Left lung (tissue), 10 donors: ENCODE data around the gene TTLL5. TPM values are rescaled to one million over a fixed set of nuclear protein-coding genes. Genes with fewer than 3 reads are reported as not detected.

Experiments
- ATAC-seq: fragments of 200-7000 bp; cut with Tn5 transposase; one replicate; pipeline ENCODE4 v1.9.1; 2020; ENCODE audit warnings: moderate library complexity
- DNase-seq, 4 donors: peaks; one replicate each; pipeline ENCODE4 v3.0.0-alpha.2; 2013 to 2020
- H3K27ac ChIP-seq, 2 donors: fragments of 200-600 bp; sonication (generic) in 1 of 2; one replicate each; pipeline versions ENCODE4 v1.5.0 to v1.8.0; 2020 to 2021
- H3K27me3 ChIP-seq, 2 donors: fragments of 200-600 bp; sonication (generic) in 1 of 2; one replicate each; pipeline versions ENCODE4 v1.5.0 to v1.8.0; 2020 to 2021
- H3K36me3 ChIP-seq, 2 donors: fragments of 200-600 bp; sonication (generic) in 1 of 2; one replicate each; pipeline versions ENCODE4 v1.5.0 to v1.8.0; 2020 to 2021
- H3K4me1 ChIP-seq, 2 donors: fragments of 200-600 bp; one replicate each; pipeline ENCODE4 v1.8.0; 2021
- H3K4me3 ChIP-seq, 2 donors: fragments of 200-600 bp; sonication (generic) in 1 of 2; one replicate each; pipeline versions ENCODE4 v1.5.0 to v1.8.0; 2020 to 2021; ENCODE audit warnings: mild to moderate bottlenecking in 1 of 2
- H3K9me3 ChIP-seq, 2 donors: fragments of 200-600 bp; sonication (generic) in 1 of 2; one replicate each; pipeline versions ENCODE4 v1.5.0 to v1.8.0; 2020 to 2021
- intact Hi-C, 2 donors: fragments of 100-400 bp; cut with DNase I; formaldehyde crosslinking; loops; one replicate each; pipeline versions ENCODE4 v1.11.2 to v1.14.2; 2022
- polyA plus RNA-seq, 6 donors: library from polyadenylated mRNA; unstranded; fragments of 120-200 nt; gene quantifications; one replicate each; pipeline ENCODE4 v1.2.1, GENCODE V29; 2013; ENCODE audit not compliant: insufficient read length in 6 of 6
- total RNA-seq, 2 donors: library from RNA; stranded (reverse); fragmentation: NEBNext Ultra II Directional; extraction: Animal tissue kit (Norgen Biotek cat#: 25700); gene quantifications; one replicate each; pipeline ENCODE4 v1.2.1, GENCODE V29; 2021
- TF ChIP-seq, protein P1 (sequence below), 2 donors: fragments of 200-600 bp; sonication (generic) in 1 of 2; IDR thresholded peaks; one replicate each; pipeline versions ENCODE4 v1.5.0 to v1.8.0; 2021; ENCODE audit warnings: antibody characterized with exemption in 2 of 2
- donor health status: DM: no; HTN: yes; CAD: no.
- donor health status: DM: no; HTN: no; CAD: no.

TTLL5 gene
- total and polyA plus RNA-seq, 8 donors, result 30.8 to 46.7 (median 42.1) TPM

DNA sequence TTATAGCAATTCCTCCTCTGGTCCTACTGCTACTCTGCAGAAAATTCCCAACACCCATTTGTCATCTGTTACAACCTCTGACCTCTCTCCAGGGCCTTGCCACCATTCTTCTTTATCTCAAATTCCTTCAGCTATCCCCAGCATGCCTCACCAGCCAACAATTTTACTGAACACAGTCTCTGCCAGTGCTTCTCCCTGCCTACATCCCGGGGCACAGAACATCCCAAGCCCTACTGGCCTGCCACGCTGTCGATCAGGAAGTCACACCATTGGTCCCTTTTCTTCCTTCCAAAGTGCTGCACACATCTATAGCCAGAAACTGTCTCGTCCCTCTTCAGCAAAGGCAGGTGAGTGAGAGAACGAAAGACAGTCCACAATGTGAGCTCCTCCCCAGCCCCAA lies 122.1 kb downstream of the TTLL5 start:
- TF ChIP-seq, protein P1, sequence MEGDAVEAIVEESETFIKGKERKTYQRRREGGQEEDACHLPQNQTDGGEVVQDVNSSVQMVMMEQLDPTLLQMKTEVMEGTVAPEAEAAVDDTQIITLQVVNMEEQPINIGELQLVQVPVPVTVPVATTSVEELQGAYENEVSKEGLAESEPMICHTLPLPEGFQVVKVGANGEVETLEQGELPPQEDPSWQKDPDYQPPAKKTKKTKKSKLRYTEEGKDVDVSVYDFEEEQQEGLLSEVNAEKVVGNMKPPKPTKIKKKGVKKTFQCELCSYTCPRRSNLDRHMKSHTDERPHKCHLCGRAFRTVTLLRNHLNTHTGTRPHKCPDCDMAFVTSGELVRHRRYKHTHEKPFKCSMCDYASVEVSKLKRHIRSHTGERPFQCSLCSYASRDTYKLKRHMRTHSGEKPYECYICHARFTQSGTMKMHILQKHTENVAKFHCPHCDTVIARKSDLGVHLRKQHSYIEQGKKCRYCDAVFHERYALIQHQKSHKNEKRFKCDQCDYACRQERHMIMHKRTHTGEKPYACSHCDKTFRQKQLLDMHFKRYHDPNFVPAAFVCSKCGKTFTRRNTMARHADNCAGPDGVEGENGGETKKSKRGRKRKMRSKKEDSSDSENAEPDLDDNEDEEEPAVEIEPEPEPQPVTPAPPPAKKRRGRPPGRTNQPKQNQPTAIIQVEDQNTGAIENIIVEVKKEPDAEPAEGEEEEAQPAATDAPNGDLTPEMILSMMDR (IDR thresholded peaks at IDR 0.05), result no peak
- no peak overlapping the region for H3K4me3 ChIP-seq
- intact Hi-C loops, result loop anchor here in 1 of 2 donors (10.0 kb wide), 1 partner anchor 68 kb away; no protein-coding TSS in a partner anchor
- no peaks in the 10 kb centered on the region for H3K4me1 ChIP-seq
- no peak overlapping the region for H3K27ac ChIP-seq
- DNase-seq, result no peak
- peaks cover 0 to 2% of the 10 kb centered on the region in 2 donors for H3K9me3 ChIP-seq
- ATAC-seq, result no peak
- H3K27me3 ChIP-seq, result no peaks in the 10 kb centered on the region
- H3K36me3 ChIP-seq, result peaks cover 0 to 60% of the 10 kb centered on the region in 2 donors

DNA sequence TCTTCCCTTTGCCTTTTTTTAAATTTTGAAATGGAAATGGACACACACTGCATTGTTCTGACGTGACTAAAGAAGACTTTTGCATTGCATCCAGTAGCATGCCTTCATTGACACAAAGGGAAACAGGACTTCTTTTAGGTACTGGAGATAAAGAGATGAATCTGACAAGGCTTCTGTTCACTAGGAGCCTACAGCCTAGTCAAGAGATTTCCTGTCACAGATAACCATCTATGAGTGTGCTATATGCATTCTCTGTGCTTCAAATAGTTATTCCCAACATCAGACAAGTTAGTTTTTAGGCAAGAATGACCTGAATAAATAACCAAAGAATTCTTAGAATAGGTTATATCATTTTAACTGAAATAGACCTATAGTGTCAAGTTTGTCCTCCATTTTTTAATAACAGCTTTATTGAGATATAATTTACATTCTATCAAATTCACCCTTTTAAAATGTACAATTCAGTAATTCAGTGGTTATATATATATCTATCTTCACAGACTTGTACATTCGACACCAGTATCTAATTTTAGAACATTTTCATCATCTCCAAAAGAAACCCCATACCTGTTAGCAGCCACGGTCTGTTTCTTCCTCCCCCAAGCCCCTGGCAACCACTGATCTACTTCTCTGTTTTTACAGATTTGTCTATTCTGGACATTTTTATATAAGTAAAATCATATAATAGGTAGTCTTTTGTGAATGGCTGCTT lies 122.7 kb downstream of the TTLL5 start:
- Histone ChIP-seq H3K4me3 (no peak overlapping the region), H3K36me3 (peaks cover 0 to 60% of the 10 kb centered on the region in 2 donors), H3K9me3 (peaks cover 0 to 6% of the 10 kb centered on the region in 2 donors), H3K27me3 (no peaks in the 10 kb centered on the region), H3K27ac (no peak overlapping the region), H3K4me1 (no peaks in the 10 kb centered on the region)
- DNase-seq (no peak), ATAC-seq (no peak)
- intact Hi-C loops, result loop anchor here in 1 of 2 donors (10.0 kb wide), 1 partner anchor 69 kb away; no protein-coding TSS in a partner anchor
- TF ChIP-seq, protein P1 (IDR thresholded peaks at IDR 0.05), result no peak

DNA sequence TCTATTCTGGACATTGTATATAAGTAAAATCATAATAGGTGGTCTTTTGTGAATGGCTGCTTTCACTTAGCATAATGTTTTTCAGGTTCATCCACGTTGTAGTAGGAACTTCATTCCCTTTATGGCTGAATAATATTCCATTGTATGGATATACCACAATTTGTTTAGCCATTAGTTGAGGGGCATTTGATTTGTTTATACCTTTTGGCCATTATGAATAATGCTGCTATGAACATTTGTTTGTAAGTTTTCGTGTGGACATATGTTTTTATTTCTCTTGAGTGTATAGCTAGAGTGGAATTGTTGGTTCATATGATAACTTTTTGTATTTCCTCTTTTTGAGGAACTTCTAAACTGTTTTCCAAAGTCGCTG lies 123.3 kb downstream of the TTLL5 start:
- H3K9me3 ChIP-seq, result peaks cover 0 to 10% of the 10 kb centered on the region in 2 donors
- TF ChIP-seq, protein P1 (IDR thresholded peaks at IDR 0.05), result no peak
- ATAC-seq (no peak), DNase-seq (no peak)
- H3K27me3 ChIP-seq, result no peaks in the 10 kb centered on the region
- H3K4me1 ChIP-seq, result no peaks in the 10 kb centered on the region
- no peak overlapping the region for H3K4me3 ChIP-seq
- intact Hi-C loops, result loop anchor here in 1 of 2 donors (10.0 kb wide), 1 partner anchor 69 kb away; no protein-coding TSS in a partner anchor
- H3K27ac ChIP-seq, result no peak overlapping the region
- peaks cover 0 to 60% of the 10 kb centered on the region in 2 donors for H3K36me3 ChIP-seq

DNA sequence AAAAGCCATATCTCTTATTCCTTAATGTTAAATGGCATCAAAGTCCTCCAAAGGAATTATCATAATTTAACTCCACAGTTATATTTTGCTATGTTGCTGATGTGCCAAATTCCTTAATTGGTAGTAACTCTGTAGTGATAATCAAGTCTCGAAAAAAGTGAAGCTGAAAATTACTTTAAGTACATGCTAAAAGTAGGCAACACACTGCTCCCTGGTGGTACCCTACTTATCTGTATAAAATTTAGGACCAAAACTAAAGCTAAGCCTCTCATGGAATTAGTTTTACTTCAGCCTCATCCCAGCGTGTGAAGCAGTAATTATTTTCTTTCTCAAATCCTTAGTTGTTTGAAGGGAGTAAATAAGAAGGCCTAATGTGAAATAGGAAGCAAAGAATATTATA lies 132.8 kb downstream of the TTLL5 start:
- DNase-seq (peak in 1 of 4 donors; percentile 33), ATAC-seq (peak; percentile 41)
- Histone ChIP-seq H3K4me1 (no peaks in the 10 kb centered on the region), H3K27me3 (no peaks in the 10 kb centered on the region), H3K27ac (no peak overlapping the region), H3K9me3 (peaks cover 0 to 6% of the 10 kb centered on the region in 2 donors), H3K36me3 (peaks cover 0 to 13% of the 10 kb centered on the region in 2 donors), H3K4me3 (no peak overlapping the region)
- intact Hi-C loops, result no loop called here
- TF ChIP-seq, protein P1 (IDR thresholded peaks at IDR 0.05), result no peak

DNA sequence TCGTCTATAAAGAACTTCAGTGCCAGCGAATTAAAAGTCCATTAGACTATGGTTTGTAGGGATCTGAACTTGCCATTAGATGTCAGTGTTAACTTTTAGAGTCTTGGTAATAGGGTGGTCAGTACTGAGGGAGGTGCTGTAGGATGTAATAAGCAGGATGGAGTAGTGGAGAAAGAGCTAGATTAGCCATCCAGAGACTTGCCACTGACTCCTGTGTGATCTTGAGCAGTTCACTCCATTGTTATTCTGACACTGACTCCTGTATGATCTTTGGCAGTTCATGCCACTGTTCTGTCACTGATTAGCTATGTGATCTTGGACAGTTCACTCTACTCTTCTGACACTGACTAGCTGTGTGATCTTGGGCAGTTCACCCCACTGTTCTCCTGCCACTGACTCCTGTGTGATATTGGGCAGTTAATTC lies 133.6 kb downstream of the TTLL5 start:
- peaks cover 0 to 3% of the 10 kb centered on the region in 2 donors for H3K9me3 ChIP-seq
- no peaks in the 10 kb centered on the region for H3K27me3 ChIP-seq
- DNase-seq (peak in 2 of 4 donors; percentile 62 to 80), ATAC-seq (peak; percentile 96)
- H3K4me3 ChIP-seq, result no peak overlapping the region
- TF ChIP-seq, protein P1 (IDR thresholded peaks at IDR 0.05), result peak; percentile 10 to 32
- H3K27ac ChIP-seq, result no peak overlapping the region
- intact Hi-C loops, result no loop called here
- no peaks in the 10 kb centered on the region for H3K4me1 ChIP-seq
- peaks cover 0 to 13% of the 10 kb centered on the region in 2 donors for H3K36me3 ChIP-seq
